ENCODE data around the gene CRYBG1.

The CRYBG1 gene

GRCh38 chr6:106527117-106527516, 166.6 kb downstream of the CRYBG1 start:
- H3K27ac Mint-ChIP-seq = no peak overlapping the region
- peaks cover 7% of the 10 kb centered on the region for H3K27me3 Mint-ChIP-seq (ENCODE audit: low read depth)
- H3K9me3 Mint-ChIP-seq = no peaks in the 10 kb centered on the region
- TF ChIP-seq, protein P1, sequence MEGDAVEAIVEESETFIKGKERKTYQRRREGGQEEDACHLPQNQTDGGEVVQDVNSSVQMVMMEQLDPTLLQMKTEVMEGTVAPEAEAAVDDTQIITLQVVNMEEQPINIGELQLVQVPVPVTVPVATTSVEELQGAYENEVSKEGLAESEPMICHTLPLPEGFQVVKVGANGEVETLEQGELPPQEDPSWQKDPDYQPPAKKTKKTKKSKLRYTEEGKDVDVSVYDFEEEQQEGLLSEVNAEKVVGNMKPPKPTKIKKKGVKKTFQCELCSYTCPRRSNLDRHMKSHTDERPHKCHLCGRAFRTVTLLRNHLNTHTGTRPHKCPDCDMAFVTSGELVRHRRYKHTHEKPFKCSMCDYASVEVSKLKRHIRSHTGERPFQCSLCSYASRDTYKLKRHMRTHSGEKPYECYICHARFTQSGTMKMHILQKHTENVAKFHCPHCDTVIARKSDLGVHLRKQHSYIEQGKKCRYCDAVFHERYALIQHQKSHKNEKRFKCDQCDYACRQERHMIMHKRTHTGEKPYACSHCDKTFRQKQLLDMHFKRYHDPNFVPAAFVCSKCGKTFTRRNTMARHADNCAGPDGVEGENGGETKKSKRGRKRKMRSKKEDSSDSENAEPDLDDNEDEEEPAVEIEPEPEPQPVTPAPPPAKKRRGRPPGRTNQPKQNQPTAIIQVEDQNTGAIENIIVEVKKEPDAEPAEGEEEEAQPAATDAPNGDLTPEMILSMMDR (IDR thresholded peaks at IDR 0.05; ENCODE audit: unreplicated experiment in 3 of 3) = no peak
- no peaks in the 10 kb centered on the region for H3K4me1 Mint-ChIP-seq
- no peaks in the 10 kb centered on the region for H3K36me3 Mint-ChIP-seq (ENCODE audit: low read depth)
- no peak overlapping the region for H3K4me3 Mint-ChIP-seq

DNA sequence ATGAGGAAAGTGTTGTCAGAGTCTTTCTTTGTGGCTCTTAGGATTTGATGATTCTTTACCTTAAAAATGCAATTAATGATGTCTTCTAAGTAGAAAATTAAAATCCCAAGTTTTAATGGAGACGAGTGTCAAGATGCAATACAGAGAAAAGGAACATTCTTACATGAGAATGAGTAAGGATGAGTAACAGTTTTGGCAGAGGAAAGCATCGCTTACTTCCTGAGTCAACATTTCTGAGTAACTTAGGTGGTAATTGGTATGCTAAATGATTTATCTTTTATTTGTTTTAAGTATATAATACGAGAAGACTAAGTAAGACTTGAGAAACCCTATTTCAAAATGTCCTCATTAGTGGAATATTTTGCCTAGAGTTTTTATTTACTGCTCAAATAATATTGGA, 167.5 kb downstream of the CRYBG1 start:
- Mint-ChIP-seq H3K4me3 (no peak overlapping the region), H3K27me3 (ENCODE audit: low read depth) (peaks cover 7% of the 10 kb centered on the region), H3K36me3 (ENCODE audit: low read depth) (no peaks in the 10 kb centered on the region), H3K27ac (no peak overlapping the region), H3K9me3 (no peaks in the 10 kb centered on the region), H3K4me1 (no peaks in the 10 kb centered on the region)
- TF ChIP-seq, protein P1 (IDR thresholded peaks at IDR 0.05; ENCODE audit: unreplicated experiment in 3 of 3) = no peak

DNA sequence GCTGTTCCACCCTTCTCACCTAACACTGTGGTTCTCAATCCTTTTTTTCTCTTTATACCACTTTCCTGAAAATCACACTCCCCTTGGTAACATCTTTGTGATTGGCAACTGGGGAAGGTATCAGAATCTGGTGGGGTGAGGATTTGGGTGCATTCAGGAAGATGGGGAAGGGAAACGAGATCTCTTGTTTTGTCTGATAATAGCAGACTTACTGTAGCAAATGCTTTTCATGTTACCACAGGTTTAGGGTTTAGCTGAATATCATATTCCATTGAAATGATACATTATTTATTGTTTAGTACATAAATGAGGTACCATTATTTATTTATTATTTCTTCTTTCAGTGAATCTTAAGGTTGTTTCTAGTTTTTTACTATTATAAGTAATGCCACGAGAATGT, 168.0 kb downstream of the CRYBG1 start:
- H3K27ac Mint-ChIP-seq = no peak overlapping the region
- H3K27me3 Mint-ChIP-seq (ENCODE audit: low read depth) = peaks cover 9% of the 10 kb centered on the region
- no peaks in the 10 kb centered on the region for H3K36me3 Mint-ChIP-seq (ENCODE audit: low read depth)
- no peak overlapping the region for H3K4me3 Mint-ChIP-seq
- H3K4me1 Mint-ChIP-seq = no peaks in the 10 kb centered on the region
- TF ChIP-seq, protein P1 (IDR thresholded peaks at IDR 0.05; ENCODE audit: unreplicated experiment in 3 of 3) = no peak
- H3K9me3 Mint-ChIP-seq = no peaks in the 10 kb centered on the region

- no peaks in the 10 kb centered on the region for H3K9me3 Mint-ChIP-seq
- no peaks in the 10 kb centered on the region for H3K36me3 Mint-ChIP-seq (ENCODE audit: low read depth)
- TF ChIP-seq, protein P1 (IDR thresholded peaks at IDR 0.05; ENCODE audit: unreplicated experiment in 3 of 3) = no peak
- H3K27me3 Mint-ChIP-seq (ENCODE audit: low read depth) = peaks cover 9% of the 10 kb centered on the region
- H3K4me3 Mint-ChIP-seq = no peak overlapping the region
- no peak overlapping the region for H3K27ac Mint-ChIP-seq
- H3K4me1 Mint-ChIP-seq = no peaks in the 10 kb centered on the region
Measured at GRCh38 chr6:106529438-106529837, 168.9 kb downstream of the CRYBG1 start.

GRCh38 chr6:106530026-106530425, 169.5 kb downstream of the CRYBG1 start:
- no peak overlapping the region for H3K27ac Mint-ChIP-seq
- H3K36me3 Mint-ChIP-seq (ENCODE audit: low read depth) = no peaks in the 10 kb centered on the region
- H3K27me3 Mint-ChIP-seq (ENCODE audit: low read depth) = peaks cover 9% of the 10 kb centered on the region
- H3K4me3 Mint-ChIP-seq = no peak overlapping the region
- H3K9me3 Mint-ChIP-seq = no peaks in the 10 kb centered on the region
- TF ChIP-seq, protein P1 (IDR thresholded peaks at IDR 0.05; ENCODE audit: unreplicated experiment in 3 of 3) = no peak
- H3K4me1 Mint-ChIP-seq = no peaks in the 10 kb centered on the region

DNA sequence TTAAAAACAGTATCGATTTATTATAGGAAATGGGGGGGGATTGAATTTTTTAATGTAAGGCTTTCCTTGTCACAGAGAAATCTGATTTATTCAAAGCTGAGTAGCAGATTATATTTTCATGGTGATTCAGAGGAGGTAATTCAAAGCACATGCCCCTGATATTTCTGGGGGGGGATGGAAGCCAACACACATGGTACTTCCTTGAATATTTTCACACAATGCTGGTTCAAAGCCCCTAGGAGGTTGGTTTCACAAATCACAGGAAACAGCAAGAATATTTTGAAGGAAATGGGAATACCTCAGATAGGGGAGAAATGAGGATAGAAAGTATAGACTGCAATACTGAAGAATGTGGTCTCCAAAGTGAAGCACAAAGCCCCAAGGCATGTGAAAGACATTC, 170.0 kb downstream of the CRYBG1 start:
- Mint-ChIP-seq H3K4me3 (no peak overlapping the region), H3K27ac (no peak overlapping the region), H3K27me3 (ENCODE audit: low read depth) (peaks cover 9% of the 10 kb centered on the region), H3K36me3 (ENCODE audit: low read depth) (no peaks in the 10 kb centered on the region), H3K9me3 (no peaks in the 10 kb centered on the region), H3K4me1 (no peaks in the 10 kb centered on the region)
- TF ChIP-seq, protein P1 (IDR thresholded peaks at IDR 0.05; ENCODE audit: unreplicated experiment in 3 of 3) = no peak

All from nephron (organoid).